OCI-LY7 (cell line): ENCODE data around the gene TMEM169. TPM values are rescaled to one million over a fixed set of nuclear protein-coding genes. Genes with fewer than 3 reads are reported as not detected.

Experiments used
- BruUV-seq: library from RNA; stranded (reverse); fragments of 400-500 nt; replicated peaks from 2 replicates; lab custom pipeline; 2021; lab: Mats Ljungman, UMichigan
- CTCF ChIA-PET: fragments of 300-600 bp; sonication (Branson Sonifier 250); formaldehyde crosslinking; loops from one replicate; lab custom pipeline; 2022; ENCODE audit warnings: antibody characterized with exemption; ENCODE audit not compliant: unreplicated experiment; lab: Charles Lee
- POLR2A ChIA-PET: fragments of 300-600 bp; sonication (Branson Sonifier 250); formaldehyde crosslinking; loops from one replicate; lab custom pipeline; 2022; ENCODE audit warnings: antibody characterized with exemption; lab: Charles Lee
- DNase-seq: peaks from one replicate; pipeline ENCODE4 v3.0.0-alpha.2; 2015; ENCODE audit warnings: low spot score
- H2AFZ ChIP-seq: fragments of 200-600 bp; sonication (generic), shearing (Covaris generic); 2 replicates; pipeline ENCODE4 v1.6.1; 2014; ENCODE audit warnings: mild to moderate bottlenecking, antibody characterized with exemption, low read length, moderate library complexity
- H3K27ac ChIP-seq: fragments of 200-600 bp; sonication (generic); 2 replicates; pipeline ENCODE4 v1.5.1; 2014; ENCODE audit warnings: mixed run types, low read depth, mild to moderate bottlenecking, moderate library complexity, low read length, inconsistent platforms; ENCODE audit not compliant: poor library complexity, severe bottlenecking
- H3K36me3 ChIP-seq: fragments of 200-600 bp; sonication (generic); 2 replicates; pipeline ENCODE4 v1.6.1; 2014; ENCODE audit warnings: mild to moderate bottlenecking, antibody characterized with exemption, low read length, moderate library complexity, mixed read lengths; ENCODE audit not compliant: insufficient read depth
- H3K4me1 ChIP-seq: fragments of 200-600 bp; sonication (generic); 2 replicates; pipeline ENCODE4 v1.5.1; 2014; ENCODE audit warnings: mild to moderate bottlenecking, low read length; ENCODE audit not compliant: insufficient read depth, poor library complexity, severe bottlenecking
- H3K4me2 ChIP-seq: fragments of 200-600 bp; sonication (generic); 2 replicates; pipeline ENCODE4 v1.6.1; 2014; ENCODE audit warnings: mild to moderate bottlenecking, low read length
- H3K4me3 ChIP-seq: fragments of 200-600 bp; sonication (generic); 2 replicates; pipeline ENCODE4 v1.5.1; 2014; ENCODE audit warnings: mild to moderate bottlenecking, low read depth, low read length; ENCODE audit not compliant: poor library complexity, severe bottlenecking
- H3K79me2 ChIP-seq: fragments of 200-600 bp; sonication (generic); 2 replicates; pipeline ENCODE4 v1.6.1; 2016; ENCODE audit warnings: low read depth, mild to moderate bottlenecking, low read length, moderate library complexity, mixed read lengths; ENCODE audit not compliant: insufficient read depth
- H3K9me2 ChIP-seq: fragments of 200-600 bp; sonication (generic); 2 replicates; pipeline ENCODE4 v1.6.1; 2016; ENCODE audit warnings: mild to moderate bottlenecking, low read length, mixed read lengths; ENCODE audit not compliant: insufficient read depth
- H3K9me3 ChIP-seq: fragments of 200-600 bp; sonication (generic); 2 replicates; pipeline ENCODE4 v1.6.1; 2014; ENCODE audit warnings: mild to moderate bottlenecking, mixed run types, low read length, mixed read lengths
- H4K20me1 ChIP-seq: fragments of 200-600 bp; sonication (generic); 2 replicates; pipeline ENCODE4 v1.6.1; 2014; ENCODE audit warnings: mild to moderate bottlenecking, antibody characterized with exemption, low read length, moderate library complexity, mixed read lengths; ENCODE audit not compliant: insufficient read depth
- CTCF ChIP-seq: fragments of 200-600 bp; sonication (generic); conservative IDR thresholded peaks from 2 replicates; pipeline ENCODE4 v1.5.1; 2014; ENCODE audit warnings: mild to moderate bottlenecking, antibody characterized with exemption, low read length, moderate library complexity, mixed read lengths
- EZH2phosphoT487 ChIP-seq: fragments of 200-600 bp; sonication (generic); IDR thresholded peaks from 2 replicates; pipeline ENCODE4 v1.6.1; 2018; ENCODE audit warnings: low read depth, borderline replicate concordance, mild to moderate bottlenecking, mixed run types, antibody characterized with exemption, low read length, moderate library complexity, mixed read lengths
- intact Hi-C: fragments of 100-400 bp; cut with micrococcal nuclease; formaldehyde crosslinking; loops from one replicate; pipeline ENCODE4 v1.10.0; 2022; ENCODE audit not compliant: unreplicated experiment
- total RNA-seq, 2 experiments: library from RNA; depleted of rRNA in 1 of 2; stranded (reverse); fragments of >200 nt in 1 of 2; shearing (Covaris generic) in 1 of 2; gene quantifications; 2 replicates each; pipeline ENCODE4 v1.2.3, GENCODE V29; 2014 to 2022

Gene TMEM169
- total RNA-seq, 2 experiments from 2014 or later, result 0.09 to 0.42 TPM

- no peaks in the 10 kb centered on the region for H3K9me2 ChIP-seq
- no peak overlapping the region for H3K27ac ChIP-seq
- no peaks in the 10 kb centered on the region for H4K20me1 ChIP-seq
- no peak overlapping the region for H3K4me3 ChIP-seq
- H3K4me1 ChIP-seq, result no peaks in the 10 kb centered on the region
- TF ChIP-seq CTCF (peak; percentile 47), EZH2phosphoT487 (no peak)
- H3K79me2 ChIP-seq, result no peaks in the 10 kb centered on the region
- H3K9me3 ChIP-seq, result no peaks in the 10 kb centered on the region
- no peaks in the 10 kb centered on the region for H3K36me3 ChIP-seq
- DNase-seq, result no peak
- intact Hi-C loops, result no loop called here
- ChIA-PET CTCF (interaction anchor here (0.6 kb wide), 1 partner anchor 50 kb away, joined by 3 read pairs; no protein-coding TSS in a partner anchor), POLR2A (interaction anchor here (0.6 kb wide), 1 partner anchor 58 kb away, joined by 3 read pairs; no protein-coding TSS in a partner anchor)
- H3K4me2 ChIP-seq, result no peak overlapping the region
- BruUV-seq, result no TSS peak
- H2AFZ ChIP-seq, result no peak overlapping the region
Measured at GRCh38 chr2:216064014-216064630, 17.6 kb upstream of the TMEM169 start.

- intact Hi-C loops, result no loop called here
- Histone ChIP-seq H3K27ac (no peak overlapping the region), H3K9me2 (no peaks in the 10 kb centered on the region), H3K4me1 (no peaks in the 10 kb centered on the region), H2AFZ (no peak overlapping the region), H3K79me2 (no peaks in the 10 kb centered on the region), H3K36me3 (no peaks in the 10 kb centered on the region), H3K4me3 (no peak overlapping the region), H3K9me3 (no peaks in the 10 kb centered on the region), H4K20me1 (no peaks in the 10 kb centered on the region), H3K4me2 (no peak overlapping the region)
- ChIA-PET CTCF (no interaction called here), POLR2A (interaction anchor here (0.6 kb wide), 1 partner anchor 59 kb away, joined by 3 read pairs; no protein-coding TSS in a partner anchor)
- DNase-seq, result no peak
- TF ChIP-seq CTCF (no peak), EZH2phosphoT487 (no peak)
- no TSS peak for BruUV-seq
Measured at GRCh38 chr2:216064665-216065064, 17.1 kb upstream of the TMEM169 start.

- no peaks in the 10 kb centered on the region for H4K20me1 ChIP-seq
- H3K4me3 ChIP-seq, result no peak overlapping the region
- no peak for DNase-seq
- H3K4me1 ChIP-seq, result no peaks in the 10 kb centered on the region
- H3K9me3 ChIP-seq, result no peaks in the 10 kb centered on the region
- ChIA-PET CTCF (no interaction called here), POLR2A (no interaction called here)
- H3K4me2 ChIP-seq, result no peak overlapping the region
- intact Hi-C loops, result no loop called here
- no peak overlapping the region for H2AFZ ChIP-seq
- no peaks in the 10 kb centered on the region for H3K9me2 ChIP-seq
- H3K36me3 ChIP-seq, result no peaks in the 10 kb centered on the region
- BruUV-seq, result no TSS peak
- TF ChIP-seq CTCF (no peak), EZH2phosphoT487 (no peak)
- H3K79me2 ChIP-seq, result no peaks in the 10 kb centered on the region
- no peak overlapping the region for H3K27ac ChIP-seq
Measured at GRCh38 chr2:216066230-216066629, 15.5 kb upstream of the TMEM169 start.
